ENCODE results near the gene TNFRSF19. TPM values are rescaled to one million over a fixed set of nuclear protein-coding genes. Genes with fewer than 3 reads are reported as not detected.
A peak's percentile ranks its signal among the peaks of the same experiment; 100 is the strongest.

TNFRSF19 gene
- total and polyA plus RNA-seq, 12 donors, result 17.8 to 49.6 (median 30.6) TPM

- ATAC-seq, result no peak
These were observed 137.5 kb downstream of the TNFRSF19 start for GRCh38 chr13:23707674-23708073.

DNA sequence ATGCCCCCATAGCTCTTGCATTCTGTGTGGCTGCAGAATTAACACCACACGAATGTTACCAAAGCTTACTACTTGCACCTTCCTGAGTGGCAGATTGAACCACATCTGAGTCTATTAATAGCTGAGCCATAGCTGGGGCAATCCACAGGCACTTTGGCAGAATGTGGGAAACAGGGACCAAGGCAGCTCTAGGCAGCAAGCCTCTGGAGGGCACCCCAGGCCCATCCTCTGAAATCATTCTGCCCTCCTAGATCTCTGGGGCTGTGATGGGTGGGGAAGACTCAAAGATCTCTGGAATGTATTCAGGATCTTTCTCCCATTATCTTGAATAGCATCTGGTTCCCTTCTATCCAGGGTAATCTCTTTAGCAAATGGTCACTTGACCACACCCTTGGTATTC is 139.3 kb downstream of the TNFRSF19 start:
- DNase-seq (peak in 1 of 2 donors; percentile 27), ATAC-seq (peak; percentile 70 to 95 (median 88))
- peaks cover 0 to 11% (median 7%) of the 10 kb centered on the region in 9 donors for H3K4me1 ChIP-seq
- no peak overlapping the region for H3K4me3 ChIP-seq
- H3K9me3 ChIP-seq, result peaks cover 0 to 21% (median 0%) of the 10 kb centered on the region in 11 donors
- intact Hi-C loops (cut with DNase I), result loop anchor here in 4 of 10 donors (5.0 to 10.0 kb wide), 5 partner anchors 75 to 245 kb away; no protein-coding TSS in a partner anchor
- no peak overlapping the region for H3K27ac ChIP-seq
- H3K36me3 ChIP-seq, result no peaks in the 10 kb centered on the region
- peak in 4 of 9 donors; percentile 20 to 52 (median 40) for TF ChIP-seq CTCF (IDR thresholded peaks at IDR 0.05)
- no peaks in the 10 kb centered on the region for H3K27me3 ChIP-seq
- WGBS, 2 donors, result 26 to 39% methylated on average over 1 of the region's 1 CpG

More at GRCh38 chr13:23707674-23708073, 137.5 kb downstream of the TNFRSF19 start:
- Histone ChIP-seq H3K9me3 (peaks cover 0 to 10% (median 0%) of the 10 kb centered on the region in 11 donors), H3K4me3 (no peak overlapping the region), H3K4me1 (peaks cover 0 to 25% (median 13%) of the 10 kb centered on the region in 9 donors), H3K27ac (no peak overlapping the region), H3K27me3 (no peaks in the 10 kb centered on the region), H3K36me3 (no peaks in the 10 kb centered on the region)
- intact Hi-C loops (cut with DNase I), result loop anchor here in 4 of 10 donors (5.0 to 10.0 kb wide), 5 partner anchors 73 to 243 kb away; no protein-coding TSS in a partner anchor
- peak in 6 of 9 donors; percentile 23 to 40 (median 33) for TF ChIP-seq CTCF (IDR thresholded peaks at IDR 0.05)
- no peak for DNase-seq
- 94 to 95% methylated on average over 3 of the region's 3 CpGs for WGBS, 2 donors

DNA sequence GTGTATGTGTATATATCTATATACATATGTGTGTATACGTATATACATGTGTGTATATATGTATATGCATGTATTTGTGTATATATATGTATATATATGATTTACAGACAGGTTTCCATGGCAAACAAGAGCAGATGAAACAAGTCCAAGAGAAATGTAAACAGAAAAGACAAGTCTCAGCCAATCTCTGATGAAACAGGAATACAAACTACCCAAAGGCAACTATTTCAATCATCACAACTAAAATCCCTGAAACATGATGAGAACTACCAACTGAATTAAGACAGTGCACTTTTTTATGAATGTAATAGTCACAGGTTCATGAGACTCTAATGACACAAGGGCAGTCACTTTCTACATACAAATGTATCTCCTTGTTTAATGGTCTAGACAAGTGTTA is 140.2 kb downstream of the TNFRSF19 start:
- intact Hi-C loops (cut with DNase I), result loop anchor here in 4 of 10 donors (10.0 kb wide), 1 partner anchor 154 kb away; no protein-coding TSS in a partner anchor
- no peaks in the 10 kb centered on the region for H3K36me3 ChIP-seq
- no peak for TF ChIP-seq CTCF (IDR thresholded peaks at IDR 0.05)

DNA sequence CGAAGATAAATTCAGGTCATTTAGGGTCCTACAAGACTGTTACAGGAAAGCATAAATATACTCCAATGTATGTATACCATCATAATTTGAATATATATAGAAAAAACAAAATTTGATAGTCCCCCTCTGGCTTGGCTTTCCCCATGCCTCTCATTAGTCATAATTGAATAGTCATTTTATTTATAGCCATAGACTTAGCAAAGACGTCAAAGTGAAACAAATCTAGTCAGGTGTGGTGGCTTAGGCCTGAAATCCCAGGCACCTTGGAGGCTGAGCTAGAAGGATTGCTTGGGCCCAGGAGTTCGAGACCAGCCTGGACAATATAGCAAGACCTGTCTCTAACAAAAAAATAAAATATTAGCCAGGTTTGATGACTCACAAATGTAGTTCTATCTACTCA is 141.1 kb downstream of the TNFRSF19 start:
- H3K27ac ChIP-seq, result no peak overlapping the region
- no peak for TF ChIP-seq CTCF (IDR thresholded peaks at IDR 0.05)
- intact Hi-C loops (cut with DNase I), result loop anchor here in 4 of 10 donors (10.0 kb wide), 1 partner anchor 153 kb away; no protein-coding TSS in a partner anchor
- H3K4me1 ChIP-seq, result peaks cover 0 to 11% (median 7%) of the 10 kb centered on the region in 9 donors
- no peaks in the 10 kb centered on the region for H3K27me3 ChIP-seq
- H3K36me3 ChIP-seq, result no peaks in the 10 kb centered on the region
- no peak overlapping the region for H3K4me3 ChIP-seq
- no peak for ATAC-seq
- WGBS, 2 donors, result 94 to 96% methylated on average over 3 of the region's 3 CpGs
- no peak for DNase-seq
- H3K9me3 ChIP-seq, result peaks cover 0 to 21% (median 0%) of the 10 kb centered on the region in 11 donors

More for the DNA sequence above, 140.2 kb downstream of the TNFRSF19 start:
- no peak for ATAC-seq
- Histone ChIP-seq H3K27me3 (no peaks in the 10 kb centered on the region), H3K4me1 (peaks cover 0 to 11% (median 7%) of the 10 kb centered on the region in 9 donors), H3K4me3 (no peak overlapping the region), H3K27ac (no peak overlapping the region), H3K9me3 (peaks cover 0 to 21% (median 0%) of the 10 kb centered on the region in 11 donors)
- 92 to 98% methylated on average over 1 of the region's 1 CpG for WGBS, 2 donors
- no peak for DNase-seq
